SK-N-SH treated with all-trans-retinoic acid at 6 μM for 48 hours (cell line): Measurements from ENCODE around the gene SRPRB.

ENCODE experiments used
- ARNTL ChIP-seq: fragments of 450-650 bp; formaldehyde crosslinking; IDR thresholded peaks from 2 replicates; pipeline ENCODE4 v1.5.0; 2020; ENCODE audit warnings: low read depth, mild to moderate bottlenecking, moderate library complexity, borderline replicate concordance
- PPARA ChIP-seq: fragments of 250-450 bp; sonication (Bioruptor Pico); IDR thresholded peaks from 2 replicates; pipeline ENCODE4 v1.5.0; 2020; ENCODE audit warnings: mild to moderate bottlenecking, borderline replicate concordance
- TCF4 ChIP-seq: fragments of 250-450 bp; sonication (Bioruptor Pico); IDR thresholded peaks from 2 replicates; pipeline ENCODE4 v1.8.0; 2021; ENCODE audit warnings: mild to moderate bottlenecking, moderate library complexity, borderline replicate concordance
- ZFP3 ChIP-seq: fragments of 250-450 bp; sonication (Bioruptor Pico); IDR thresholded peaks from 2 replicates; pipeline ENCODE4 v1.5.0; 2020; ENCODE audit warnings: mild to moderate bottlenecking, moderate library complexity
- ZNF565 ChIP-seq: fragments of 450-650 bp; formaldehyde crosslinking; conservative IDR thresholded peaks from 2 replicates; pipeline ENCODE4 v1.5.0; 2020; ENCODE audit warnings: low read depth, mild to moderate bottlenecking, moderate library complexity
- ZNF8 ChIP-seq: fragments of 450-650 bp; formaldehyde crosslinking; IDR thresholded peaks from 2 replicates; pipeline ENCODE4 v1.5.0; 2020; ENCODE audit warnings: mild to moderate bottlenecking, moderate library complexity
- TF ChIP-seq, protein P1 (sequence below): fragments of 250-450 bp; sonication (Bioruptor Pico); IDR thresholded peaks from 2 replicates; pipeline ENCODE4 v1.8.0; 2020; ENCODE audit warnings: mild to moderate bottlenecking, moderate library complexity, borderline replicate concordance
- TF ChIP-seq, protein P2 (sequence below): fragments of 250-450 bp; sonication (Bioruptor Pico); IDR thresholded peaks from 2 replicates; pipeline ENCODE4 v1.5.1; 2020; ENCODE audit warnings: low read depth, mild to moderate bottlenecking, moderate library complexity

DNA sequence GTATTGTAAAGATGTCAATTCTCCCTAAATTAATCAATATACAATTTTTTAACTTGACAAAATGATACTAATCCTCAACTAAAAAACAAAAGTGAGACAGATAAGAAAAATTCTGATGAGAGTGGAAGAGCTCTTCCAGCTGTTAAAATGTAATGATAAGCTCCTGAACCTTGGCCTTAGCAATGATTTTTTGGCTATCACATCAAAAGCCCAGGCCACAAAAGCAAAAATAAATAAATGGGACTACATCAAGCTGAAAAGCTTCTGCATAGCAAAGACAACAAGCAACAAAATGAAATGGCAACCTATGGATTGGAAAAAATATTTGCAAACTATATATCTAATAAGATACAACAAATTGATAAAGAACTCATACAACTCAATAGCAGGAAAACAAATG is 24.0 kb upstream of the SRPRB start:
- TF ChIP-seq TCF4 (CRISPR knock-in tag) (no peak), ZNF565 (CRISPR knock-in tag) (no peak), ZNF8 (CRISPR knock-in tag) (no peak), ARNTL (CRISPR knock-in tag) (no peak), PPARA (CRISPR knock-in tag) (no peak), ZFP3 (CRISPR knock-in tag) (no peak)
- TF ChIP-seq, protein P1, sequence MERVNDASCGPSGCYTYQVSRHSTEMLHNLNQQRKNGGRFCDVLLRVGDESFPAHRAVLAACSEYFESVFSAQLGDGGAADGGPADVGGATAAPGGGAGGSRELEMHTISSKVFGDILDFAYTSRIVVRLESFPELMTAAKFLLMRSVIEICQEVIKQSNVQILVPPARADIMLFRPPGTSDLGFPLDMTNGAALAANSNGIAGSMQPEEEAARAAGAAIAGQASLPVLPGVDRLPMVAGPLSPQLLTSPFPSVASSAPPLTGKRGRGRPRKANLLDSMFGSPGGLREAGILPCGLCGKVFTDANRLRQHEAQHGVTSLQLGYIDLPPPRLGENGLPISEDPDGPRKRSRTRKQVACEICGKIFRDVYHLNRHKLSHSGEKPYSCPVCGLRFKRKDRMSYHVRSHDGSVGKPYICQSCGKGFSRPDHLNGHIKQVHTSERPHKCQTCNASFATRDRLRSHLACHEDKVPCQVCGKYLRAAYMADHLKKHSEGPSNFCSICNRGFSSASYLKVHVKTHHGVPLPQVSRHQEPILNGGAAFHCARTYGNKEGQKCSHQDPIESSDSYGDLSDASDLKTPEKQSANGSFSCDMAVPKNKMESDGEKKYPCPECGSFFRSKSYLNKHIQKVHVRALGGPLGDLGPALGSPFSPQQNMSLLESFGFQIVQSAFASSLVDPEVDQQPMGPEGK (CRISPR knock-in tag) = no peak
- TF ChIP-seq, protein P2, sequence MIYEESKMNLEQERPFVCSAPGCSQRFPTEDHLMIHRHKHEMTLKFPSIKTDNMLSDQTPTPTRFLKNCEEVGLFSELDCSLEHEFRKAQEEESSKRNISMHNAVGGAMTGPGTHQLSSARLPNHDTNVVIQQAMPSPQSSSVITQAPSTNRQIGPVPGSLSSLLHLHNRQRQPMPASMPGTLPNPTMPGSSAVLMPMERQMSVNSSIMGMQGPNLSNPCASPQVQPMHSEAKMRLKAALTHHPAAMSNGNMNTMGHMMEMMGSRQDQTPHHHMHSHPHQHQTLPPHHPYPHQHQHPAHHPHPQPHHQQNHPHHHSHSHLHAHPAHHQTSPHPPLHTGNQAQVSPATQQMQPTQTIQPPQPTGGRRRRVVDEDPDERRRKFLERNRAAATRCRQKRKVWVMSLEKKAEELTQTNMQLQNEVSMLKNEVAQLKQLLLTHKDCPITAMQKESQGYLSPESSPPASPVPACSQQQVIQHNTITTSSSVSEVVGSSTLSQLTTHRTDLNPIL = no peak
